ENCODE data around the gene HNRNPM.

- TF ChIP-seq CTCF (conservative IDR thresholded peaks at IDR 0.05), result no peak
- TF ChIP-seq ZFX (IDR thresholded peaks at IDR 0.05), result no peak
These were observed 13.1 kb downstream of the HNRNPM start for GRCh38 chr19:8457827-8458226.

All from C4-2B (cell line).